CD4-positive, alpha-beta T cell treated with Interleukin-10 for 1 hour (primary cell): Measurements from ENCODE around the gene MIA2.
A peak's percentile ranks its signal among the peaks of the same experiment; 100 is the strongest.
"Not testable (repeated sequence)": the region's sequence is repeated elsewhere in the genome, so short reads cannot be mapped to it uniquely, and the experiment has no call there.

Source experiments
- DNase-seq: peaks from one replicate; pipeline ENCODE4 v3.0.0-alpha.2; 2020

Gene MIA2

GRCh38 chr14:39342768-39343167 is 109.1 kb downstream of the MIA2 start:
- DNase-seq = no peak

DNA sequence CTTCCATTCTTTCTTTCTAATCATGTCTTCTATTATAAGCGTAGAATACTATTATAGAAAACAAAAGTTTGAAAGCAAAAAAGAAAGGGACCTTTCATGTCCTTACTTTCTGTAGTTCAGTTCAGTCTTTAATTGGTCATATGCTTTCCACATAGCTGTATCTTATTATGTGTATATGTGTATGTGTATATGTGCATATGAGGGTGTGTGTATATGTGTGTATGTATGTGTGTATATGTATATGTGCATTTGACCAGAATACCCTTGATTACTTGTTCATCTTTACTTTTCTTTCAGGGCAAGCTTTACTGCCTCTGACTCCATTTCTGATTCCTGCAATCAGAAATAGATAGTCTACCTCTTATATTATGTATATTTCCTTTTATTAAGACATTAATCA is 109.9 kb downstream of the MIA2 start:
- no peak for DNase-seq

DNA sequence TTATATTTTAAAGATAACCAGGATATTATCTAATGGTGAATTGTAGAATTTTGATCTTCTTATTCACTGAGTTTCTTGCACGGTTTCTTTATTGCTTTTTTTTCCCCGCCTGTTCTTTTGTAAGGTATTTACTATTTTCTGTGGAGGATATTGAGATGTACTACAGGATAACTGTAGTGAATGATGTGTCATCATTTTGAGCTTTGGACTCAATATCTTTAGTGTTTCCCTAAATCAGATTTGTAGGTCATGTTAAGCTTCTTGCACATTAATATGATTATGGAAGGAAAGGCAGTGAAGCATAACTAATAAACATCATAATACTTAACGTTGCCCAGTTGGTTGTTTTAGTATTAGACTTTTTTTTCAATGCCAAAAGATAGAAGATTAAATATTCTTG is 117.2 kb downstream of the MIA2 start:
- DNase-seq = no peak

- DNase-seq = no peak
Measured at GRCh38 chr14:39351708-39352107, 118.0 kb downstream of the MIA2 start.

- not testable (repeated sequence) for DNase-seq
Measured at GRCh38 chr14:39359069-39359468, 125.4 kb downstream of the MIA2 start.

DNA sequence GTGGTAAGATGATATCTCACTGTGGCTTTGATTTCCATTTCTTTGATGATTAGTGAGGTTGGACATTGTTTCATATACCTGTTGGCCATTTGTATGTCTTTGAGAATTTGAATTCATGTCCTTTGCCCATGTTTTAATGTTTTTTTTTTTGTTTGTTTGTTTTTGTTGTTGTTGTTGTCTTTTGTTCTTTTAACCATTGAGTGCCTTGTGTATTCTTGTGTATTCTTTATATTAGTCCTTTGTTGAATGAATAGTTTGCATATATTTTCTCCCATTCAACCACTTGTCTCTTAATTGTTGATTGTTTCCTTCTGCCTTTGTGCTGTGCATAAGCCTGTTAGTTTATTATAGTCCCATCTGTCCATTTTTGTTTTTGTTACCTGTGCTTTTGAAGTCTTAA is 126.6 kb downstream of the MIA2 start:
- no peak for DNase-seq

- not testable (repeated sequence) for DNase-seq
Measured at GRCh38 chr14:39361556-39361955, 127.8 kb downstream of the MIA2 start.

DNA sequence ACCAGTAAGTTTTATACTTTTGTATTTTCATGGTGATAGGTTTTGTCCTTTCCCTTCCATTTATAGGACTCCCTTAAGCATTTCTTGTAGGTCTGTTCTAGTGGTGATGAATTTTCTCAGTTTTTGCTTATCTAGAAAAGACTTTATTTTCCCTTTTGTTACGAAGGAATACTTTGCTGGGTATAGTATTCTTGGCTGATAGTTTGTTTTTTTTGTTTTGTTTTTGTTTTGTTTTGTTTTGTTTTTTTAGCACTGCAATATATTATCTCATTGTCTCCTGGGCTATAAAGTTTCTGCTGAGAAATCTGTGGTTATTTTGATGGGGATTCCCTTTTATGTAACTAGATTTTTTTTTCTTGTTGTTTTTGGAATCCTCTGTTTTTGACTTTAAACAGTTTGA is 130.8 kb downstream of the MIA2 start:
- no peak for DNase-seq

DNA sequence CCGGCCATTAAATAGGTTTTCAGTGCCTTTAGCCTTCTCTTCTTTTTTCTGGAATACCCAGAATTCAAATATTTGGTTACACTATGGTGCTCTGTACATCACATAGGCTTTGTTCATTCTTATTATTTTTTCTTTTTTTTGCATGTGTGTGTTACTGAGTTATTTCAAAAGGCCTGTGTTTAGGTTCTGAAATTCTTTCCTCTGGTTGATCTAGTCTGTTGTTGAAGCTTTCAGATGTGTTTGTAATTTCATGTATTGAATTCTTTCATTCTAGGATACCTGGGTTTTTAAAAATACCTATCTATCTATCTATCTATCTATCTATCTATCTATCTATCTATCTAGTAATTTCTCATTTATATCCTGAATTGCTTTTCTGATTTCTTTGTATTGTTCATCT is 131.6 kb downstream of the MIA2 start:
- no peak for DNase-seq

DNA sequence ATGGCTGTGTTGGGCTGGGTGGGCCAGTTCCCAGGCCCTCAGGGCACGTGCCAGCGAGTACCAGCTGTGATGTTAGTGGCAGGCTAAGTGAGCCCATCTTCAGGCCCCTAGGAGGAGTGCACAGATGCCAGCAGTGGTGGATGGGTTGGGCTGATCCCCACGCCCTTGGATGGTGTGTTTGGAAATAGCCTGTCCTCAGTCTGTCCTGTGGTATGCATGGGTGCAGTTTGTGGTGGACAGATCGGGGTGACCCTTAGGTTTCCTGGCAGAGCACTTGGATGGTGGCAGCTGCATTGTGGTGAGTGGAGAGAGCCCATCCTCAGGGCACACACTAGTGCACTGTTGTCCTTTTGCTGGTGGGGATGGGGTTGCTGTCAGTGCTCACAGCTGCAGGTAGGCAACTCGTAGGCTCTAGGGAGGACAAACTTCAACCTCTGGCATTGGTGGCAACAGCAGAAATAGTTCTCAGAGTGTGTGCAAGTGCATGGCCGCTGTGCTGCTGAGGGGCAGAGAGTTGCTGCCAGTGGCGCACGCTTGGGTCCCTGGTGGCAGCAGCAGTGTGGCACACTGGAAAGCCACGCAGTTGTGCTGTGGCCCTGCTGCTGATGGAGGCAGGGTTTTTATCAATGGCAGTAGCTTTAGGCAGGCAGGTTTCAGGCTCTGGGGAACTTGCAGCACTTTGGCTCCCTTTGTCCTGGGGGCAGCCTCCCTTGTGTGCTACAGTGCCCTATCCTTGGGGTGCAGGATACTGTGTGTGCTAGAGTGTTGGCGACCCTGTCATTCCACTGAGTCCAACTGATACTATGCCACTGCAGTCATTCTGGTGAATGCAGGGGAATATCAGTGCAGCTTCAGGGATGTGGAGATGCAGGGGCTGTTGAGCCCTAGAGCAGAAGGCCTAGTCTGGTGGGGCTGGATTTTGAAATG is 133.0 kb downstream of the MIA2 start:
- DNase-seq = no peak

- no peak for DNase-seq
Measured at GRCh38 chr14:39367387-39367751, 133.7 kb downstream of the MIA2 start.

DNA sequence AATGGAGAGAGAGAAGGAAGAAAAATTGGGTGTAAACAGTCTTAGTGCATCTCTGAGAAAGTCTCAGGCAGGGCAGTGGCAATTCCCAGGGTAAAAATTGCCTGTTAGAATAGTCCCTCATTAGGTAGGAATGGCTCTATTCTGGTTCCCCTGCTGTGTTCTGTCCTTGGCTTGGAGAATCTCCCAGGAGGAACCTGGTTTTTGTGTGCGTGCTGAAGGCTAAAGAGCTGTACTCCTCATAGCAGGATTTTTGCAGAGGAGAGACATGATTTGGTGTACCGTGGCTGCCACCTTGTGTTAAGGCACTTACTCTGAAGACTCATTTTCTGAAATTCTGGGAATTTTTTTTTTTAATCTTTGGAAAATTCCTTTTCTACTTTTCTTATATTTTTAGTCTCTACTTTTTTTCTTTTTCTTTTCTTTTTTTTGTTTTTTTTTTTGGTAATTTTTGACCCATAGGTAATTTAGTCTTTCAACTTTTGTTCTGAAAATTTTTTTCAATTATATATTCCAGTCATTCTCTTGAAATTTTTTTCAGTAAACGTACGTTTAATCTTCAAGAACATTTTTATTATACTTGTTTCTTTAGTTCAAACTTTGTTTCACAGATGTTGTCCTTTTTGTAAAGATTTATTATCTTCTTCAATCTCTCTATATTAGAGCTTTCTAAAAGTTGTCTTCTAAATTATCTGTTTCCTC is 134.7 kb downstream of the MIA2 start:
- DNase-seq = peak; percentile 26

- DNase-seq = no peak
Measured at GRCh38 chr14:39369029-39369428, 135.3 kb downstream of the MIA2 start.

DNA sequence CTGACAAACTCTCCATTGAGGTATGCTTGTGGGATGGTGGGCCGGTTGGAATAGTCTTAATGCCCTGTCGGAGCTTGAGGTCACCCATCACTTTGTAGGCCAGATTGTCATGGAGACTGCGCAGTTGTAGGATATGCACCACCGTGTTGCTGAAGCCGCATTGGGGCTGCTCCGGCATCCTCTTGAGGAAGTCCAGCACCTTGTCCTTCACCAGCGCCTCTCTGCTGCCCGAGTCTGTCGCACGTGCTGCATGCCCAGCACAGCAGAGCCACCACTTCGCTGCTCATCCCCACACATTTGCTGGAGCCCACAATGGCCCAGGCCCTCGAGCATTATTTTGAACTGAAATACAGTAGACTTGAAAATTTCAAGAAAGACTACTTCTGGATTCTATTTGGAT is 136.7 kb downstream of the MIA2 start:
- DNase-seq = no peak

GRCh38 chr14:39372656-39373055 is 138.9 kb downstream of the MIA2 start:
- no peak for DNase-seq

DNA sequence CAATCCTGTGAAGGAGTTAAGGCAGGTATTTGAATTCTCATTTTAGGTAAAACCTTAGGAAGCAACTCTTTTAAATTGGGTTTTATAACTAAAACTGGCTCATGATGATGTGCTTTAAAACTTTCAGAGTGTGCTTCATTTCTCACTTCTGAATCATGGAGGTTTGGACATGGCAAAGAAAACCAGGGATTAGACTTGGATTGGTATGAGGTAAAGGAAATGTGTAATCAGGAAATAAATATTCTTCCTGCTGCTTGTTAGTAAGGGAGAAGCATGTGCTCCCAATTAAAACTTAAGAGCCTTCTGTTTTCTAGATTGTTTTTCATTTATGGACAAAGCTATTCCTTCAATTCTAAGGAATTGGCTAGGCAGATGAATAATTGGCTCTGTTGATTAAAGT is 141.1 kb downstream of the MIA2 start:
- no peak for DNase-seq

GRCh38 chr14:39376667-39377403 is 143.1 kb downstream of the MIA2 start:
- DNase-seq = no peak

- no peak for DNase-seq
Measured at GRCh38 chr14:39381366-39381765, 147.7 kb downstream of the MIA2 start.

DNA sequence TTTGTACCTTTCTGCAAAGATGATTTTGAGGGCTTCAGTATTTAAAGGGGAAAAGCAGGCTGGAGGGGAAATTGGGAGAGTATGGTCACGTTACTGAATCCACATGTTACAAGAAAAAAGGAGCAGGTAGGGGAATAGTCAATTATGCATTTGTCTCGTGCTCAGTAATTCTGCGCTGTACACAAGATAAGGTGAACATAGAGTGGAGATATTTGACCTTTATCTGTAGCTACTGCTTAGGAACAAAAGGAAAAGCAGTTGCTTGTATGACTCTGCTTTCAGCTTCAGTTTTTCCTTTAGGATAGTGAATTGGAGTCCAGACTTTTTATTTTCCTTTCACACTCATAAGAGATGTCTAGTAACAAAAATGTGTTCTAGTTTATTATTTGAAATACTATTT is 148.7 kb downstream of the MIA2 start:
- DNase-seq = no peak

GRCh38 chr14:39383026-39383660 is 149.4 kb downstream of the MIA2 start:
- peak; percentile 26 for DNase-seq

- no peak for DNase-seq
Measured at GRCh38 chr14:39383741-39384140, 150.0 kb downstream of the MIA2 start.

DNA sequence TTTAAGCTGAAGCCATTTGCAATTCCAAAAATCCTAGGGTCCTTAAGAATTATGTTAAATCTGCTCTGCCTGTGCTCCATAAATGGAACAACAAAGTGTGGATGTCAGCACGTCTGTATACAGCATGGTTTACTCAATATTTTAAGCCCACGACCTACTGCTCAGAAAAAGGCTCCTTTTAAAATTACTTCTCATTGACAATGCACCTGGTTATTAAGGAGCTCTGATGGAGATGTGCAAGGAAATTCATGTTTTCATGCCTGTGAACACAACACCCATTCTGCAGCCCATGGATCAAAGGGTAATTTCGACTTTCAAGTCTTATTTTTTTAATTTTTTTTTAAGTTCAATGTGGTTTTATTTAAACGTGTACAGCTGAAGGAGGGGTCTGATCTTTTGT is 150.5 kb downstream of the MIA2 start:
- DNase-seq = no peak

GRCh38 chr14:39393289-39393688 is 159.6 kb downstream of the MIA2 start:
- no peak for DNase-seq
